GM19025 (cell line): ENCODE results near the gene TBX22.
"Not testable (repeated sequence)": the region's sequence is repeated elsewhere in the genome, so short reads cannot be mapped to it uniquely, and the experiment has no call there.

ENCODE experiments used
- ATAC-seq: cut with Tn5 transposase; IDR thresholded peaks from one replicate; pipeline ENCODE4 v1.9.1; 2021; ENCODE audit warnings: mild to moderate bottlenecking, low read depth, moderate library complexity; ENCODE audit not compliant: unreplicated experiment

The TBX22 gene, protein sequence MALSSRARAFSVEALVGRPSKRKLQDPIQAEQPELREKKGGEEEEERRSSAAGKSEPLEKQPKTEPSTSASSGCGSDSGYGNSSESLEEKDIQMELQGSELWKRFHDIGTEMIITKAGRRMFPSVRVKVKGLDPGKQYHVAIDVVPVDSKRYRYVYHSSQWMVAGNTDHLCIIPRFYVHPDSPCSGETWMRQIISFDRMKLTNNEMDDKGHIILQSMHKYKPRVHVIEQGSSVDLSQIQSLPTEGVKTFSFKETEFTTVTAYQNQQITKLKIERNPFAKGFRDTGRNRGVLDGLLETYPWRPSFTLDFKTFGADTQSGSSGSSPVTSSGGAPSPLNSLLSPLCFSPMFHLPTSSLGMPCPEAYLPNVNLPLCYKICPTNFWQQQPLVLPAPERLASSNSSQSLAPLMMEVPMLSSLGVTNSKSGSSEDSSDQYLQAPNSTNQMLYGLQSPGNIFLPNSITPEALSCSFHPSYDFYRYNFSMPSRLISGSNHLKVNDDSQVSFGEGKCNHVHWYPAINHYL

GRCh38 chrX:80014141-80014940, at the start of gene TBX22:
Gene TBX22 (plus strand): TSS chrX:80014753. CDS start chrX:80022270, 7,517 bp downstream.
- no peak for ATAC-seq

DNA sequence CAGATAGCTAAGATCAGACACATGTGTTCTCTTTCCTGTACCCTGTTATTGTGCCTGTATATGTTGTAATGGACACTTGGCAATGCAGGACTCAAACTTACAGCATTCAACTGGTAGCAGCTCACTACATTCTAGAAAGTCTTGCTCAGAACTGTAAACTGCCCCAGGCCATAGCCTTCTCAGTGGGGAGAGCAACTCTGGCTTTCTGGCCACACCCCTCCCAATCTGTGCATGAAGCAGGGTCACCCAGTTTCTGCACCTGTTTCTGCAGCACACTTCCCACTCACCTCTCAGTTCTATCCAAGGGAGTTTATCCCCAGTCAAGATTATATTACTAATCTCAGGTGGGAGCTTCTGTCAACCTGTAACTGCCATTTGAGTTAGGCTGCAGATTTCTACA, 38.9 kb upstream of the TBX22 start:
- ATAC-seq, result no peak

DNA sequence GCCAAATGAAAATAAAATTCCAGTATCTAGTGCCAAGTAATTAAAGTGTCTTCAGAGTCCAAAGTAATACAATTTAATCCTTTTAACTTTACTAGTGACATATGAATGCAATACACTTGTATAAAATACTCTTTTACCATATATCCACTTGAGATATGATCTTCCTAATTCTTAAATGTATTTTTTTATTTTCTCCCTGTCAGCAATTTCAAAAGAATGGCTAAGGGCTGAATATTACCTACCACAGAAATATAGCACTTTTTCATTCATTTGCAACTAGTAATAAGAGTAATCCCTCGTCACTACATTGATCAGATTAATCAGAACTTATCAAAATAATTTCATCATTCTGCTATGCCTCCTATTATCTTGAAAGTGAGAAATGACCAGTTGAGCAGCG, 10.1 kb upstream of the TBX22 start:
- no peak for ATAC-seq

- ATAC-seq, result no peak
Measured at GRCh38 chrX:80011522-80011921, 3.0 kb upstream of the TBX22 start.

DNA sequence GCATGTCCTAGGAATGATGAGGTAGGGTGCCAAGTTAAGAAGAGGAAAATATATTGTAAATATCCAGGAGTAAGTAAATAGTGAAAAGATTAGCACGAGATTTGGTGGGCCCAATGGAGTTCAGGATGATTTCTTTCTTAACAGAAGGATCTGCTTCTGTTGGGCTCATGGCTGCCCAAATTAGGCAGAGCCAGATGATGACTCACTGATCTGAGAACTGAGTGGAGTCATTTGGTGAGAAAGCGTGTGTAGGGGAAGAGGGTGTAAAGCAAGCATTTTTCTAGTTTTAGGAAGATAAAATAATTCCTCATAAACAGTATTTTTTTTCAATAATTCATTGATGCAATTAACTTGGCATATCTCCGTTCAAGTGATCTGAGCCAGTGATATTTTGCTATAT, 1.6 kb downstream of the TBX22 start:
- no peak for ATAC-seq

DNA sequence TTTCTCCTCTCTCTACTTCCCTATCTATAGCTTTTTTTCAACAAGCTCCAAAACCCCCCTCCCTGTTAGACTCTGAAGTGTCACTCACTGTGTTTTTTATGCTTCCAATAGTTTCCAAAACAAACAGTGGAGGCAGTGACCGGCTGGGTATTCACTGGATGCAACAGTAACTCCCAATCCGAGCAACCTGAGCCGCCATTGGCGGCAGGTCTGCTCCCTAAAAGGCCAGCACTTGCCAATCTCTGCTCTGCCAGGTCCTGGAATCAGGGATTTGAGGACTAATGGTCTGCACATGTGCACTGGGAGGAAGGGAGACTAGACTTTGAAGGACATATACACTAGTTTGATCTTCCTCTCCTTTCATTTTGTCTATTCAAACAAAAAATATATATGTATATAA, 7.1 kb downstream of the TBX22 start:
- ATAC-seq, result no peak

DNA sequence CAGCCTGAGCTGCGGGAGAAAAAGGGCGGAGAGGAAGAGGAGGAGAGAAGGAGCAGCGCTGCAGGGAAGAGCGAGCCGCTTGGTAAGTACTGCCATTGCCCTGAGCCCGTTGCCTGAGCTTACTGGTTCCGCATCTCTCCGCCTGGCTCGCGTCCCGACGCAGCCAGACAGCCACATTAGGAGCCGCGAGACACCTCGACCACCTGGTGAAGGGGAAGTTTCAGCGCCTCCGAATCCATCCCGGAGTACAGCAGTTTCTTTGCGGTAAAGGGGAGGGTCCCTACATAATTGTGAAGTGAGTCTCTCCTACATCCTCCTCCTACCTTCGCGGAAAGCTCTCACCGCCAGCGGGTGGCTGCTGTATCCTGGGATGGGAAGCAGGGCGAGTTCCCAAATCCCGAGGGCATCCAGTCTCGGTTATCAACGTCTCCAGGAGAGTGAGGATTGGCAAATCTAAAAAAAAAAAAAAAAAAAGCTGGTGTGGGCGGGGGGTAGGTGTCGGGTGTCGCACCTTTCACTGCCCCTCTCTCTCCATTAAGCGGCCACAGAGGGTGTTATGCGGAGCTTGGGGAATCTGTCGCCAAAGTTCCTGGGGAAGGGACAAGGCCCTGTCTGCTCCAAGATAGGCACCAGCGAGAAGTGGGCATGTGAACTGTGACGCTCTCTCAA, 7.9 kb downstream of the TBX22 start:
- ATAC-seq, result no peak

- no peak for ATAC-seq
Measured at GRCh38 chrX:80026116-80026515, 11.6 kb downstream of the TBX22 start.

- not testable (repeated sequence) for ATAC-seq
Measured at GRCh38 chrX:80066156-80066555, 51.6 kb downstream of the TBX22 start.

DNA sequence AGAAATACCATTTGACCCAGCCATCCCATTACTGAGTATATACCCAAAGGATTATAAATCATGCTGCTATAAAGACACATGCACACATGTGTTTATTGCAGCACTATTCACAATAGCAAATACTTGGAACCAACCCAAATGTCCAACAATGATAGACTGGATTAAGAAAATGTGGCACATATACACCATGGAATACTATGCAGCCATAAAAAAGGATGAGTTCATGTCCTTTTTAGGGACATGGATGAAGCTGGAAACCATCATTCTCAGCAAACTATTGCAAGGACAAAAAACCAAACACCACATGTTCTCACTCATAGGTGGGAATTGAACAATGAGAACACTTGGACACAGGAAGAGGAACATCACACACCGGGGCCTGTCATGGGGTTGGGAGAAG, 61.1 kb downstream of the TBX22 start:
- ATAC-seq, result not testable (repeated sequence)
